ENCODE data around the gene GEMIN5.
"Not testable (repeated sequence)": the region's sequence is repeated elsewhere in the genome, so short reads cannot be mapped to it uniquely, and the experiment has no call there.

GEMIN5 gene

DNA sequence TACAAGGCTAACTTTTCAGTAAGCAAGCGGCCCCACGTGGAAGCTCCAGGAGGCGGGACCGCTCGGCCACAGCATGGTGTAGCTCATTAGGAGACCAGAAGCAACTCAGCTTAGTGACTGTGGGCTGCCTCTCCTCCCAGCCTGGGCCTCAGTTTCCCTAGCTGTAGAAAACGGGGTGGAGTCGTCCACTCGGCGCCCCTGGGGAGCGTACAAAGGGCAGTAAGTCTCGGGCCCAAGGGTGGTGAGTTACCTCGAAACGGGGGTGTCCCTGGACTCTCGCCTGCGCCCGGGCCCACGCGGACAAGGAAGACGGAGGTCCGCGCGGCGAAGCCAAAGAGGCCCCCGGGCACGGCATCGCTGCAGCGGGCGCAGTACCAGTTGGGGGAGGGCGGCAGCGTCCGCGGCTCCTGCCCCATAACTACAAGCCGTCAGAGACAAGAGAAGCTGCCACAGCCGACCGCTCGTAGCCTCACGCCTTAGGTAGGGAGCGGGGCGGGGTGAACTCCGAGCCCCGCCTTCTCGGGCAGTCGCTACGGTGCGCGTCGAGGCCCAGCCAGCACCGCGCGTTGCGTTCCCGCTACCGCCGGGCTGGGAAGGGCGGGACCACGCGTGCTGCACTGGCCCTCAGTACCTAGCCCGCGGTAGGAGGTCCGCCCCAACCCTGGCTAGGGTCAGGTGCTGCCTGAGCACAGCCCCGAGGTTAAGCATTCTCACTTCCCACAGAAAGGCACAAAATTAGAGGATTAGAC is at the start of gene GEMIN5:
GEMIN5 (minus strand) TSS at position 494 of the 749 bp plus-strand sequence; CDS start at position 416, 78 bp downstream.
- DNase-seq (ENCODE audit: low read depth in 2 of 2) = peak; percentile 85 to 86
- no peak for TF ChIP-seq CTCF (IDR thresholded peaks at IDR 0.05; ENCODE audit: low read depth, low read length)
- peak within 1 kb of the TSS; percentile 90 to 94 for H3K4me3 ChIP-seq (replicated peaks in 1 of 2; ENCODE audit: low read depth in 2 of 2, low read length in 2 of 2)

DNA sequence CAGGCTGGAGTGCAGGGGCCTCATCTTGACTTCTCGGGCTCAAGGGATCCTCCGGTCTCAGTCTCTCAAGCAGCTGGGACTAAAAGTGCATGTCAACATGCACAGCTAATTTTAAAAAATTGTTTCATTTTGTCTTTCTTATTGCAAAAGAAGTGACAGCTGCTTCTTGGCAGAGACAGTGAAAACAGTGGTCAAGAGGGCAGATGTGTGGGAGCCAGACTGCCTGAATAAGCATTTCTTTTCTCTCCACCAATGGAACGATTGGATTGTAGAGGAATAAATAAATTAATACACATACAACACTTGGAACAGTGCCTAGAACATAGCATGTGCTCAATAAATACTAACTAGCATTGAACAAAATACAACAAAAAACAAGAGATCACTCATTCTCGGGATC is 48.1 kb upstream of the GEMIN5 start:
- TF ChIP-seq CTCF (IDR thresholded peaks at IDR 0.05; ENCODE audit: low read depth, low read length) = no peak
- no peak overlapping the region for H3K4me3 ChIP-seq (replicated peaks in 1 of 2; ENCODE audit: low read depth in 2 of 2, low read length in 2 of 2)
- peak; percentile 58 to 71 for DNase-seq (ENCODE audit: low read depth in 2 of 2)

- no peak for DNase-seq (ENCODE audit: low read depth in 2 of 2)
- no peak overlapping the region for H3K4me3 ChIP-seq (replicated peaks in 1 of 2; ENCODE audit: low read depth in 2 of 2, low read length in 2 of 2)
- no peak for TF ChIP-seq CTCF (IDR thresholded peaks at IDR 0.05; ENCODE audit: low read depth, low read length)
Measured at GRCh38 chr5:154984946-154985516, 47.0 kb upstream of the GEMIN5 start.

DNA sequence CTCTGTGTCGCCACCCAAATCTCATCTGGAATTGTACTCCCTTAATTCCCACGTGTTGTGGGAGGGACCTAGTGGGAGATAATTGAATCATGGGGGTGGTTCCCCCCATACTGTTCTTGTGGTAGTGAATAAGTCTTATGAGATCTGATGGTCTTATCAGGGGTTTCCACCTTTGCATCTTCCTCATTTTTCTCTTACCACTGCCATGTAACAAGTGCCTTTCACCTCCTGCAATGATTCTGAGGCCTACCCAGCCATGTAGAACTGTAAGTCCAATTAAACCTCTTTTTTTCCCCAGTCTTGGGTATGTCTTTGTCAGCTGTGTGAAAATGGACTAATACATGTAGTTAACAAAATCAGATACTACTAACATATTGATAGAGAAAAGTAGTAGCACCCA is 40.3 kb upstream of the GEMIN5 start:
- not testable (repeated sequence) for H3K4me3 ChIP-seq (replicated peaks in 1 of 2; ENCODE audit: low read depth in 2 of 2, low read length in 2 of 2); DNase-seq (ENCODE audit: low read depth in 2 of 2)

DNA sequence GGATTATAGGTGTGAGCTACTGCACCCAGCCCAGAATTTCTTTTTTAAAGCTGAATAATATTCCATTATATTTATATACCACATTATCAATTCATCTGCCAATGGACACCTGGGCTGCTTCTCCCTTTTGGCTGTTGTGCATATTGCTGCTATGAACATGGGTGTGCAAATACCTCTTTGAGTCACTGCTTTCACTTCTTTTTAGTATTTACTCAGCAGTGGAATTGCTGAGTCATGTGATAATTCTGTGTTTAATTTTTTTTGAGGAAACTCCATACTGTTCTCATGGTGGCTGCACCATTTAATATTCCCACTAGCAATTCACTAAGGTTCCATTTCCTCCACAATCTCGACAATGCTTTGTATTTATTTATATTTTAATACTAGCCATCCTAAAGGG is 39.4 kb upstream of the GEMIN5 start:
- TF ChIP-seq CTCF (IDR thresholded peaks at IDR 0.05; ENCODE audit: low read depth, low read length) = no peak
- peak in 1 of 2 donors; percentile 43 for DNase-seq (ENCODE audit: low read depth in 2 of 2)
- no peak overlapping the region for H3K4me3 ChIP-seq (replicated peaks in 1 of 2; ENCODE audit: low read depth in 2 of 2, low read length in 2 of 2)

DNA sequence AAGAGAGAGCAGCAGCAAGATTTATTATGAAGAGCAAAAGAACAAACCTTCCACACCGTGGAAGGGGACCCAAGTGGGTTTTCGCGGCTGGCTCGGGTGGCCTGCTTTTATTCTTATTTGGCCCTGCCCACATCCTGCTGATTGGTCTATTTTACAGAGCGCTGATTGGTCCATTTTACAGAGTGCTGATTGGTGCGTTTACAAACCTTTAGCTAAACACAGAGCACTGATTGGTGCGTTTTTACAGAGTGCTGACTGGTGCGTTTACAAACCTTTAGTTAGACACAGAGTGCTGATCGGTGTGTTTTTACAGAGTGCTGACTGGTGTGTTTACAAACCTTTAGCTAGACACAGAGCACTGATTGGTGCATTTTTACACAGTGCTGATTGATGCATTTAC is 38.1 kb upstream of the GEMIN5 start:
- not testable (repeated sequence) for H3K4me3 ChIP-seq (replicated peaks in 1 of 2; ENCODE audit: low read depth in 2 of 2, low read length in 2 of 2); DNase-seq (ENCODE audit: low read depth in 2 of 2)

- DNase-seq (ENCODE audit: low read depth in 2 of 2) = peak; percentile 72 to 73
- peak; percentile 74 for TF ChIP-seq CTCF (IDR thresholded peaks at IDR 0.05; ENCODE audit: low read depth, low read length)
- no peak overlapping the region for H3K4me3 ChIP-seq (replicated peaks in 1 of 2; ENCODE audit: low read depth in 2 of 2, low read length in 2 of 2)
Measured at GRCh38 chr5:154972476-154973080, 34.6 kb upstream of the GEMIN5 start.

All from cardiac fibroblast (primary cell).